Brain microvascular endothelial cell (primary cell): ENCODE measurements around the gene CYFIP2.

Experiments used
- DNase-seq: peaks from one replicate; pipeline ENCODE4 v3.0.0-alpha.2; 2020
- H3K27ac ChIP-seq: fragments of 250-450 bp; sonication (Bioruptor Pico); 2 replicates; pipeline ENCODE4 v1.5.1; 2020; ENCODE audit warnings: mild to moderate bottlenecking, moderate library complexity
- H3K27me3 ChIP-seq: fragments of 250-450 bp; sonication (Bioruptor Pico); replicated peaks from 2 replicates; pipeline ENCODE4 v1.5.1; 2020; ENCODE audit warnings: mild to moderate bottlenecking
- H3K36me3 ChIP-seq: fragments of 250-450 bp; sonication (Bioruptor Pico); replicated peaks from 2 replicates; pipeline ENCODE4 v1.5.1; 2020; ENCODE audit warnings: mild to moderate bottlenecking
- H3K4me3 ChIP-seq: 2 replicates; pipeline ENCODE4 v1.5.1; 2011; ENCODE audit warnings: low read depth, mild to moderate bottlenecking, control low read depth, low read length, moderate library complexity
- in situ Hi-C: cut with HindIII; loops from 2 replicates; pipeline ENCODE4 v1.10.0; 2017; ENCODE audit warnings: low sequenced_read_pairs, low pct_ligation_motif_present
- TF ChIP-seq, protein P1 (sequence below): IDR thresholded peaks from 2 replicates; pipeline ENCODE4 v1.5.1; 2011; ENCODE audit warnings: low read depth, mild to moderate bottlenecking, moderate library complexity, low read length, control low read depth, inconsistent platforms; ENCODE audit errors: missing control alignments

Gene CYFIP2

DNA sequence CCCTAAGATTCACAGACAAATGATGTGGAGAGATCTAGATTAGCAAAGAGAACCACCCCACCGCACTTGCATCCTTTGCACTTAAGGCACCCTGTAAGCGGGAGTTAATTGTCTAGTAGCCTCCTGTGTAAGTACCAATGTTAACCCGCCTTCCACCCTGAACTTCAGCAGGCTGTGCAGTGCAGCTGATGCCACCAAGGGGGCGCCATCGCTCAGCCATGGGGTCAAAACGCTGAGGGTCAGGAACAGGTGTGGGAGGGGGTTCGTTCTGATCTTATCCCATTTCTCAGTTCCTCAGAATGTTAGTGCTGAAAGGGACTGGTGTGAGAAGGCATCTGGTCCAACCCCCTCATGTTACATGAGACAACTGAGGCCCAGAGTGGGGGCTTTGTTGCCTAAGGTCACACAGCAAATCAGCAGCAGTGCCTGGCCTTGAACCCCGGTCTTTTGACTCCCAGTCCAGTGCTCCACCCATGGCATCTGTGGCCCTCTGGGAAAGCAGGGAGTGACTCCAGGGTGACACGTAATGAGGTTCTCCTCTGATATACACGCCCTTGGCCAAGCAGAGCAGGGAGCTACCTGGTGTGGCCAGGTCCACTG lies 57.3 kb downstream of the CYFIP2 start:
- Histone ChIP-seq H3K27me3 (no peaks in the 10 kb centered on the region), H3K36me3 (no peaks in the 10 kb centered on the region), H3K27ac (no peak overlapping the region), H3K4me3 (no peak overlapping the region)
- TF ChIP-seq, protein P1, sequence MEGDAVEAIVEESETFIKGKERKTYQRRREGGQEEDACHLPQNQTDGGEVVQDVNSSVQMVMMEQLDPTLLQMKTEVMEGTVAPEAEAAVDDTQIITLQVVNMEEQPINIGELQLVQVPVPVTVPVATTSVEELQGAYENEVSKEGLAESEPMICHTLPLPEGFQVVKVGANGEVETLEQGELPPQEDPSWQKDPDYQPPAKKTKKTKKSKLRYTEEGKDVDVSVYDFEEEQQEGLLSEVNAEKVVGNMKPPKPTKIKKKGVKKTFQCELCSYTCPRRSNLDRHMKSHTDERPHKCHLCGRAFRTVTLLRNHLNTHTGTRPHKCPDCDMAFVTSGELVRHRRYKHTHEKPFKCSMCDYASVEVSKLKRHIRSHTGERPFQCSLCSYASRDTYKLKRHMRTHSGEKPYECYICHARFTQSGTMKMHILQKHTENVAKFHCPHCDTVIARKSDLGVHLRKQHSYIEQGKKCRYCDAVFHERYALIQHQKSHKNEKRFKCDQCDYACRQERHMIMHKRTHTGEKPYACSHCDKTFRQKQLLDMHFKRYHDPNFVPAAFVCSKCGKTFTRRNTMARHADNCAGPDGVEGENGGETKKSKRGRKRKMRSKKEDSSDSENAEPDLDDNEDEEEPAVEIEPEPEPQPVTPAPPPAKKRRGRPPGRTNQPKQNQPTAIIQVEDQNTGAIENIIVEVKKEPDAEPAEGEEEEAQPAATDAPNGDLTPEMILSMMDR: peak; percentile 53
- no peak for DNase-seq
- in situ Hi-C loops: no loop called here

- in situ Hi-C loops: no loop called here
- no peaks in the 10 kb centered on the region for H3K36me3 ChIP-seq
- H3K27ac ChIP-seq: no peak overlapping the region
Measured at GRCh38 chr5:157324237-157324636, 58.3 kb downstream of the CYFIP2 start.

GRCh38 chr5:157326440-157327005 lies 60.6 kb downstream of the CYFIP2 start:
- in situ Hi-C loops: no loop called here
- no peaks in the 10 kb centered on the region for H3K27me3 ChIP-seq
- TF ChIP-seq, protein P1: no peak
- H3K36me3 ChIP-seq: no peaks in the 10 kb centered on the region
- H3K4me3 ChIP-seq: no peak overlapping the region
- no peak overlapping the region for H3K27ac ChIP-seq
- no peak for DNase-seq

More at GRCh38 chr5:157324237-157324636, 58.3 kb downstream of the CYFIP2 start:
- DNase-seq: no peak
- TF ChIP-seq, protein P1: peak; percentile 51
- no peaks in the 10 kb centered on the region for H3K27me3 ChIP-seq
- no peak overlapping the region for H3K4me3 ChIP-seq

- TF ChIP-seq, protein P1: no peak
- no peak overlapping the region for H3K4me3 ChIP-seq
- no peaks in the 10 kb centered on the region for H3K27me3 ChIP-seq
- peak overlapping the region; percentile 21 for H3K27ac ChIP-seq
- no peak for DNase-seq
- no peaks in the 10 kb centered on the region for H3K36me3 ChIP-seq
- in situ Hi-C loops: no loop called here
Measured at GRCh38 chr5:157327771-157328170, 61.8 kb downstream of the CYFIP2 start.

DNA sequence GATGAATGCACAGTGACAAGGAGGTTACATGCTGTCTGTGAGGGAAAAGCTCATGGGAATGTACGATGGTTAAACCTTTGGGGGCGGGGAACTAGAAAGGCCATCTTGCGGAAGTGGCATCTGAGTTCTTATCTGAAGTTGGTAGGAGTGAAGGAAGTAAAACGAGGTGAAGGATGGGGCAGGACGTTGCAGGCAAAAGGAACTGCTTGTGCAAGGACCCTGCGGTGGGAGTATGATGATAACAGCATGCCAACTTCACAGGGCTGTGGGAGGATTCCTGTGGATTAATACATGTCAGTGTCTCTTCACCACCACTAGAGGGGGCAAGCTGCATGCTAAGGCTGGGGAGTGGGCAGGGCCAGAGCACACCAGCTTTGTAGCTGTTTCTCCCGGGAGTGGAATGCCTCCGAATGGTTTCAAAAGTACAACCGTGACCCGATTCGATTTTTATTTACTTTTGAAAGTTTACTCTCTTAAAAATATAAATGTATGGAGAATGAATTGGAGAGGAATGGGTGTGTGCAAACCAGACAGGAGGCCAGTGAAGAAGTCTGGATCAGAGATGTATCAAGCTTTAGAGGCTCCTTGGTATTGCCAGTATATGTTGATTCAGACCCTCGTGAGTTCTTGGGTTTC lies 62.5 kb downstream of the CYFIP2 start:
- TF ChIP-seq, protein P1: peak; percentile 95
- in situ Hi-C loops: no loop called here
- peak; percentile 80 for DNase-seq
- peak overlapping the region; percentile 21 for H3K27ac ChIP-seq
- H3K36me3 ChIP-seq: no peaks in the 10 kb centered on the region
- no peaks in the 10 kb centered on the region for H3K27me3 ChIP-seq
- peak overlapping the region; percentile 37 for H3K4me3 ChIP-seq
